ENCODE results near the gene RLBP1.

Gene RLBP1

GRCh38 chr15:89205991-89206585, 15.3 kb downstream of the RLBP1 start:
- DNase-seq, result no peak

- no peak for DNase-seq
These were observed 17.6 kb downstream of the RLBP1 start for GRCh38 chr15:89203705-89204273.

- no peak for DNase-seq
These were observed 19.8 kb downstream of the RLBP1 start for GRCh38 chr15:89201465-89202005.

GRCh38 chr15:89200182-89200581, 21.2 kb downstream of the RLBP1 start:
- DNase-seq, result no peak

GRCh38 chr15:89199746-89200145, 21.6 kb downstream of the RLBP1 start:
- DNase-seq, result no peak

- DNase-seq, result no peak
These were observed 22.4 kb downstream of the RLBP1 start for GRCh38 chr15:89198934-89199333.

GRCh38 chr15:89198196-89198595, 23.2 kb downstream of the RLBP1 start:
- DNase-seq, result no peak

- DNase-seq, result no peak
These were observed 23.8 kb downstream of the RLBP1 start for GRCh38 chr15:89197503-89197971.

GRCh38 chr15:89196994-89197393, 24.4 kb downstream of the RLBP1 start:
- DNase-seq, result no peak

- no peak for DNase-seq
These were observed 25.1 kb downstream of the RLBP1 start for GRCh38 chr15:89196241-89196640.

GRCh38 chr15:89195836-89196235, 25.5 kb downstream of the RLBP1 start:
- no peak for DNase-seq

GRCh38 chr15:89194608-89195007, 26.8 kb downstream of the RLBP1 start:
- no peak for DNase-seq

- no peak for DNase-seq
These were observed 28.6 kb downstream of the RLBP1 start for GRCh38 chr15:89192766-89193165.

GRCh38 chr15:89192136-89192535, 29.2 kb downstream of the RLBP1 start:
- DNase-seq, result no peak

GRCh38 chr15:89187986-89188514, 33.3 kb downstream of the RLBP1 start:
- DNase-seq, result no peak

GRCh38 chr15:89187301-89187985, 33.9 kb downstream of the RLBP1 start:
- no peak for DNase-seq

- no peak for DNase-seq
These were observed 34.6 kb downstream of the RLBP1 start for GRCh38 chr15:89186803-89187202.

- DNase-seq, result no peak
These were observed 36.4 kb downstream of the RLBP1 start for GRCh38 chr15:89184886-89185526.

GRCh38 chr15:89184357-89184756, 37.0 kb downstream of the RLBP1 start:
- DNase-seq, result no peak

GRCh38 chr15:89179966-89180875, 41.2 kb downstream of the RLBP1 start:
- no peak for DNase-seq

- DNase-seq, result no peak
These were observed 42.9 kb downstream of the RLBP1 start for GRCh38 chr15:89178307-89178977.
